Stimulated activated CD4-positive, alpha-beta T cell treated with anti-CD3 and anti-CD28 coated beads, Interleukin-12 subunit alpha, Interleukin-12 subunit beta, amount 100 ng/mL, for 24 hours (primary cell): ENCODE data around the gene RETSAT.

ENCODE experiments used
- DNase-seq, 2 experiments: peaks; one replicate each; pipeline ENCODE4 v3.0.0-alpha.2; 2020; ENCODE audit warnings: low read depth in 2 of 2

Gene RETSAT

DNA sequence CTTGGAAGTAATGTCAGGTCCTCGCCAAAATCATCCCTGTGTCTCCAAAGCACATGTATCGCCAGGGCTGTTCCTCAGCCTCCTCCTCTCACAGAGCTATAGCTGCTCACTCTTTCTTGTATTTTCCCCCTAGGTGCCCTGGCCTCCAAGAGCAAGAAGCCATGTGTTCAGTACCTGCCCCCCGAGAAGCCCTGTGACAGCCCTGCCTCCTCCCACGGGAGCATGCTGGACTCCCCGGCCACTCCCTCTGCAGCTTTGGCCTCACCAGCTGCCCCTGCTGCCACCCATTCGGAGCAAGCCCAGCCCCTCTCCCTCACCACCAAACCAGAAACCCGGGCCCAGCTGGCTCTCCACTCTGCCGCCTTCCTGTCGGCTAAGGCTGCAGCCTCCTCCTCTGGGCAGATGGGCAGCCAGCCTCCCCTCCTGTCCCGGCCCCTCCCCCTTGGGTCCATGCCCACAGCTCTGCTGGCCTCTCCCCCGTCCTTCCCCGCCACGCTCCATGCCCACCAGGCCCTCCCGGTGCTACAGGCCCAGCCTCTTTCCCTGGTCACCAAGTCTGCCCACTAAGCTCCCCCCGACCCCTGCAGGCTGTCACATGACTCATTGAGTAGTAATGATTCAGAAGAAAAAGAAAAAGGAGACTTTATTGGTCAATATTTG is 45.3 kb downstream of the RETSAT start:
- no peak for DNase-seq

DNA sequence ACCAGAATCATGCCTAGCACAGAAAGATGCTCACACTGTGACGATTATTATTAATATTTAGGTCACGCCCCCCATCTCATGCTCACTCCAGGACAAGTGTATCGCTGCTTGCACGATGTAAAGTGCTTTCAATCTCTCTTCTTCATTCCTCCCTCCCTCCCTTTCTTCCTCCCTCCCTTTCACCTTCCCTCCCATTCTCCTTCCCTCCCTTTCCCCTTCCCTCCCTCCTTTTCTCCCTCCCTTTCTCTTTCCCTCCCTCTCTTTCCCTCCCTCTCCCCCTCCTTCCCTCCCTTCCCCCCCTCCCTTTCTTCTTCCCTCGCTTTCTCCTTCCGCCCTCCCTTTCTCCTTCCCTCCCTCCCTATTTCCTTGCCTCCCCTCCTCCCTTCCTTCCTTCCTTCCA is 46.1 kb downstream of the RETSAT start:
- no peak for DNase-seq

DNA sequence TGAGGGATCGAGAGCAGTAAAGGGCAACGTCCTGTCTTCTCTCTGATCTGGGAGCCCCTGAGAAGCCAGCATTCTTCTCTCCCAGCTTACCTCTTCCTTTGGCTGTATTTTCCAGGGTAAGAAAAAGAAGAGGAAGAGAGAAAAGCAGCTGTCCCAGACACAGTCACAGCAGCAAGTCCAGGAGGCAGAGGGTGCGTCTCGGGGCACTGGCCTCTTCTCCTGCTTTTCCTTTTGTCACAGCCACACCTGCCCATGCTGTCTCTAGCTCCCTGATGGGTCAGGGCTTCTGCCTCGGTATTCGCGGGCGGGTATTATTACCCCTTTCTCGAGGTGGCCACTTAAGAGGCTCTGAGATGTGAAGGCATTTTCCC is 46.8 kb downstream of the RETSAT start:
- DNase-seq: no peak

DNA sequence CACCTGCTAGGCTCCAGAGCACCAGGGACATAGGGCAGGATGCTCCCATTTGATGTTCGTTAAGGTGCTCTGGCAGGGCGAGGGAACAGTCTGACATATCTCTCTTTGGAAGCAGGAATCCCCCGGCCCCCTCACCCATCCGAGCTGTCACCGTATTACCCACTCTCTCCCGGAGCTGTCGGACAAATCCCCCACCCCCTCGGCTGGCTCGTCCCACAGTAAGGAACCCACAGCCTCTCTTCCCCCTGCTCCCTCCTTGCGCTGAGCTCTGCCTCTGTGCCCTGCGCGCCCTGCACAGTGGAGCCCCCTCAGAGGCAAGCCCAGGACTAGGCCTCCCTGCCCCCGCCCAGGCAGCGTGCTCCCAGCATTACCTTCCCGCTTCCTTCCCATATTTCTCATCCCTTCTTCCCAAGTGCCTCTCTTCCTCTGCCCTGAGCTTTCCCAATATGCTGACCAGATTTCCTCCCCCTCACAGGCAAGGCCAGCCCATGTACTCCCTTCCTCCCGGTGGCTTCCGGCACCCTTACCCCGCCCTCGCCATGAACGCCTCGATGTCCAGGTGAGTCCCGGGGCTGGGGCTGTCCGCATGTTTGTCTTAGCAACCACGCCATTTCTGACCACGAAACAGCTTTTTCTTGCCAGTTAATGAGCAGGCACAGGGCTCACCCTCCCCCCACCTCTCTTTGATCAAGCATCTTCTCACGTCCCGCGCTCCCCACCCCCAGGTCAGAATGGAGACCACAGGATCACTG is 50.4 kb downstream of the RETSAT start:
- DNase-seq: no peak

DNA sequence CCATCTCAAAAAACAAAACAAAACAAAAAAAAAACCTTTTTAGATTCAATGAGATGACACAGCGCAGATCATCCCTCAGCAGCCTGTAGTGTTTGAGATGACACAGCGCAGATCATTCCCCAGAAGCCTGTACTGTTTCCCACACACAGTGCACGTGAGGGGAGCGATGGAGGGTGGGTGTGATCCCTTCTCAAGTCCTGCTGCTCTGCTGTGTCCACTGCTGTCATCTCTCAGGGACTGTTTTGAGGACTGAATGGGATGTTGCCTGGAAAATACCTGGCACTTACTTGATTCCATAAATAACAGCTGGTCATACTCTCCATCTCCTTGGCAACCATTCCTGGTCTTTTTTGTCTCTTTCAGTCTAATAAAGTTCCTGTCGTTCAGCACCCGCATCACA is 52.2 kb downstream of the RETSAT start:
- no peak for DNase-seq
